GM18520 (cell line): ENCODE data around the gene GALC.

ENCODE experiments used
- ATAC-seq: cut with Tn5 transposase; IDR thresholded peaks from one replicate; pipeline ENCODE4 v1.9.1; 2021; ENCODE audit not compliant: unreplicated experiment

The GALC gene

DNA sequence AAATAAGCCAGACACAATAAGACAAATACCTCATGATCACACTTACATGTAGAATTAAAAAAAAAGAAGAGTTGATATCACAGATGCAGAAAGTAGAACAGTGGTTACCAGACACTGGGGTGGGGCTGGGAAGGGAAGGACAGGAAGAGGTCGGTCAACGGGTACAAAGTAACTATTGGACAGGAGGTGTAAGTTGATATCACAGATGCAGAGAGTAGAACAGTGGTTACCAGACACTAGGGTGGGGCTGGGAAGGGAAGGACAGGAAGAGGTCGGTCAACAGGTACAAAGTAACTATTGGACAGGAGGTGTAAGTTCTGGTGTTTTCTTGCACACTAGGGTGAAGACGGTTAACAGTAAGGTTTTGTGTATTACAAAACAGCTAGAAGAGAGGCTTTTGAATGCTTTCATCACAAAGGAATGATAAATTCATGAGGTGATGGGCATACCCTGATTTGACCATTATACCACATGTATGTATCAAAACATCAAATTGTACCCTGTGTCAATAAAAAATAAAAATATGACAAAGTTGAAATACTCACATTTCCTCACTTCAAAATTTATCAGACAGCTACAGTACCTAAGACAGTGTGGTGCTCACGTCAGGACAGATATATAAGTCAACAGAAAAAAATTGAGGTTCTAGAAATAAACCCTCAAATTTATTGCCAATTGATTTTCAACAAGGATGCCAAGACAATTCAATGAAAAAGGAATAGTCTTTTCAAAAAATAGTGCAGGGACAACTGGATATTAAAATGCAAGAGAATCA is 32.8 kb downstream of the GALC start:
- ATAC-seq: no peak

DNA sequence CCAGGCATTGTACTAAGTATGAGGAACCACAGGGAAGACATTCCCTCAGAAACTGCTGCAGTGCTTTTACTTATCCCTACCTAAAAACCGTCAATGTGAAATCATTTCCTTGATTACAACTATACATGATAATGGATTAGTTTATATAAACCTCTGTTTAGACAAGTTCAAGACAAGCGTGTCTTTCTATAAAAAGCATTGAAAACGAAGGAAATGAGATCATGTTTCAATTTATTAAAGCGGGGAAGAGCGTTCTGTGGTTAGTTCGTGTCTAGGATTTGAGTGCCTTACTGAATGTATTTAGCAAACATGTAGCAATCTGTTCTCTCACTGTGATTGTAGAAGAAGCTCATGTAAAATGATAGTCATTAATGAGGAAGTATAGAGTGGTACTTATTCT is 37.5 kb downstream of the GALC start:
- no peak for ATAC-seq

DNA sequence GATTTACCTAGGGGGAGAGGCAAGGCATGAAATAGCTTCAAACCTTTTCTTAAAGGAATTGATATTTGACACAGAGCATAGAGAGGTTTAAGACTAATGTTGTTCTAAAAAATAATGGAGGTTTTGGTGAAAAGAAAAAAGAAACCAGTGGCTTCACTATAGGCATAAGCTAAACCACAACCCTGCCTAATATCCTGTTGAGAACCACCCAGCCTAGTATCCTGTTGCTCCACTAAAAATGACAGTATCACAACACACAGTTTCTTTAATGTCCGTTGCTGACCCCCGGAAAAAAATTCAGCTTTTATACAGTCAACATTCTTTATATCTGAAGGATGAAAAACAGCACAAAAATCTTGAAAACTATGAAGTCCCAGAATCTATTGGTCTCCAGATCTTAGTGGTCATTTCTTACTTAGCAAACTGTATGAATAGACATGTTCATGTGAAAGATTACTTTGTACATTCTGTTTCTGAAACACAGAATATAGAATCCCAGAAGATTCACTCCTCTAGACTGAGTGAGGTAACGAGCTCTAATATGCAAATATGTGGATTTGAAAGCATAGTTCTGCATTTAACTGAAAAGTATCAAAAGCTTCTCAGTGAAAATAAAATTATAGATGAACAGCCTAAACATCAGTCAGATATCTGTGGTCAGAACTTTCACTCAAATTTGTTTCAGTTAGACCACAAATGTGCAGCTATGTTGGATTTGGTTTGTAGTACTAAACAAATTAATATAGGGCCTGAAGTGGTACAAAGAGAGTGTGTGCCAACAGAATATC is 40.5 kb downstream of the GALC start:
- peak; percentile 50 for ATAC-seq

DNA sequence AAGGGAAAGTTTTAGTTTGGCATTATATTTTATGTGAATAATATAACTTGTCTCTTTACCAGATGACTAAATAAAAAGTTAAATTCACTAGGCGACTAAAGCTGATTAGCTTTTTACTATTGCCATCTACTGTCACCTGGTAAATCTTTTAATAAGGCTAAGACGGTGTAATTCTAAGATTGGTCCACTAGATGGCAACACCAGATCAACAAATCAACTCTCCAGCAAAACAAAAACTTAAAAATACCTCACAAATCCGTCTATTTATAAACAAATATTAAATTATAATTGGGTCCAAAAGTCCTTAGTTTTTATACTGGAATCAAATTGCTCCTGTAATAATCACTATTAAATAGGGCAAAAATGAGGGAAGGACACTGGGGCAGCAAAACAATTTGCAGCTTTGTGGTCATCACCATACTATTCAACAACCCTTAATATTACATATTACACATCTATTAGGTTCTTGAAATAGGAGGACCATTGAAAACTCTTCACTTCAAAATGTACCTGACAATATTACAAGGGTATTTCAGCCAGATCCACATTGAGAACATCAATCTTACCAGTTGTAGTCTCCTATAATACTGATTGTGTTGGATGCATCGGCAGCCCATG is 47.9 kb downstream of the GALC start:
- ATAC-seq: no peak

DNA sequence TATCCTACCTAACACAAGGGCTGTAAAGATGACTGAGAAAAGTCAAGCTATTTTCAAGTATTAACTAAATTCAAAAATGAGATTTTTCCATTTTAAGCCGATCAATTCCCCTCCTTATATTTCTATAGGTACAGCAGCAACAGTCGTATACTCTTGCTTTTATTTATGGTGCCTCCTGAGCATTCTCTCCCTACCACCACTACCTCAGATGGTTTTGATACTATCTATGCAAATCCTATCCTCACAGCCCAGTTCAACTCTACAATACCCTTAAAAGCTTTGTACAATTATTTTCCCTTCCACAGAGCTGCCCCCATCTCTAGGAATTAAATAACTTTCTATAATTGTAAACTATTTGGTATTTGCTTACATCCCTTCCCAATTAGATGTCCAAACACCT is 52.1 kb downstream of the GALC start:
- ATAC-seq: no peak

DNA sequence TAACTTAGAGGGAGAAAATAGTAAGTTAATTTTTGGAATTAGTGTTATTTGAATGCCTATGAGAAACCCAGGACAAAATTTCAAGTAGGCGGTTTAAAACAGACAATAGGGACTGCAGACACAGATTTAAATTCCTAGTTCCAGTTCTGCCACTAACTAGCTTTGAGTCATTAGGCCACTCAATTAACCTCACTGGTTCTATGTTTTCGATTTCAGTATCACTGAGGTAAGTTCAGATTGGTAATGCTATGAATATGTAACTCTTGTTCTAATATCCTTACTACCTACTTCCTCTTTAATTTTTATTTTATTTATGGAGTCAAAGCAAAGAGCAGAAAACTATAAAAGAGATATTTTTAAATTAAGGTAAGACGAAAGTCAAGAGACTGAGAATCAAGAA is 52.6 kb downstream of the GALC start:
- ATAC-seq: peak; percentile 99

DNA sequence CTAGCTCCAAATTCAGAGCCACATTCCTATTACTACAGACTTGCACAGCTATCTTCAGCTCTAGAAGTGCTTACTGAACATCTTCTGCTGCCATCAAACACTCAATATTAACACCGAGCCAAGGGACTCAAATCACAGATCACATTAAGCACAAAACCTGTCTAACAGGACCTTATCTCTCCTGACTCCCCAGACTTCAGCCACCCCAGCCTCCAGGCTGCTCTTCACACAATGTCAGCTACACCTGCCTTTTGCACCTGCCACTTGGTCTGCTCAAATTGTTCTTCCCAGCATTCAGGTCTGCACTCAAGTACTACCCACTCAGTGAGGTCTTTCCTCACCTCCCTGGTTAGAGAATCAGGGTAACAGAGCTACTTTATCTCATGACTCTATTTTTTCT is 57.1 kb downstream of the GALC start:
- ATAC-seq: no peak

DNA sequence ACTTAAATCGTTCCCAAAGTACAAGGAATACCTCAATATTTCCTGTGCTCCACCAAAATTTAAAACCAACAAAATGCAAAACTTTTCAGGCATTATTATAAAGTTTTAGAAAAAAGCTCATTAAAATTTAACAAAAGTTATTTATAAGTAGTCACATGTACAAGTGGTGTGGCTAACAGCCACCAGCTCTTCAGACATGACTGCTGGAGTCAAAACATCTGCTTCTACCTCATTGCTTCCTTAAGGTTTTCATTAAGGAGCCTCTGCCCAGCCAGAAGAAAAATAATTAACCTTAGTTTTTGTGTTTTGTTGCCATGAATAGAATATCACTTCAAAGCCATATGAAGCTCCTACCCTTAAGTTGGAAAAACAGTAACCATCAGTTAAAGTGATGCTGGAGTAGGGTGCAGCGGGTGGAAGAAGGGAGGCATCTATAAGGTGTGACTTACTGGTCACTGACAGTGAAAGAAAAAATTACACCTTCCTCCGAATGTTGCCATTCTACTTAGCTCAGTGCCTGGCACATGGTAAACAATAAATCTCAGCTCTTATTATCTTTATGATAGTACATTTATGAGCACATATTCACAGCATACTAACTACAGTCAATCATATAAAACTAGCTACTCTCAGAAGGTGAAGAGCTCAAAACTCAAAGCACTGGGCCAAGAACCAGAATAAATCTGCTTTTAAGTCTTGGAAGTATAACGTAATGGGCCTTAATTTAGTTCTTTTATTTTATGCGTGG is 57.7 kb downstream of the GALC start:
- ATAC-seq: no peak

DNA sequence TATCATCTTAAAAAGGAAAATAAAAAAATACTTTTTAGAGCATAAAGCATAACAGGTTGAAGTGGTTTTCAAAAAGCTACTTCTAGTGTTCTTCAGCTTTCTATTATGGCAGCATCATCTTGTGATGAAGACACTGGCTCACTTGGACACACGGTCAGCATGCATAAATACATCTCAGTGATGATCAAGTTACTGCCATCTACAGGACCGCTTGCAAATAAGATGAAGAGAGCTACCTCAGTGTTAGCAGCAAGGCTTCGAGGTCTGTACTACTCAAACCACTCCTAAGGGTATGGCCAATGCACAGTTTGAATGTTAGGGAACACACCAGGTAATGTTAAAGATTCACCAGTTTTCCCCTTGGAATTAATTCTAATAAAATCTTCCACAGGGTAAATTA is 58.8 kb downstream of the GALC start:
- ATAC-seq: no peak

DNA sequence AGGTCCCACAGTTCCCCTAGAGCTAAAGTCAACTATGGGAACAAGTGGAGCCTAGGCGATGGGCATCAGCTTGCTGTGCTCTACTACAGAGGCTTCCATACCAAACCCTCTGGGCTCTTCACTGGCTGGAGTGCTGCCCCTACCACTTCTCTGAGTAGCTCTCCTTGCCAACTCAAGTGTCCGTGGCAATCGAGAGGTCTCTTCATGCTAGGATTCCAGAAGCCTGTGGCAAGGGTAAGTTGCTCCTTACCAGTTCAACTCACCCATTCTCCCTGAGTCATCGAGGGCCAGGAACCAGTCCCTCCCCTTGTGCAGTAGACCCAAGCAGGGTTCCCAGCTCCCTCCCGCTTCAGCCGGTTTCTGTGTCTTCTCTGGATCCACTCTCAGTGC is 76.1 kb downstream of the GALC start:
- ATAC-seq: no peak

DNA sequence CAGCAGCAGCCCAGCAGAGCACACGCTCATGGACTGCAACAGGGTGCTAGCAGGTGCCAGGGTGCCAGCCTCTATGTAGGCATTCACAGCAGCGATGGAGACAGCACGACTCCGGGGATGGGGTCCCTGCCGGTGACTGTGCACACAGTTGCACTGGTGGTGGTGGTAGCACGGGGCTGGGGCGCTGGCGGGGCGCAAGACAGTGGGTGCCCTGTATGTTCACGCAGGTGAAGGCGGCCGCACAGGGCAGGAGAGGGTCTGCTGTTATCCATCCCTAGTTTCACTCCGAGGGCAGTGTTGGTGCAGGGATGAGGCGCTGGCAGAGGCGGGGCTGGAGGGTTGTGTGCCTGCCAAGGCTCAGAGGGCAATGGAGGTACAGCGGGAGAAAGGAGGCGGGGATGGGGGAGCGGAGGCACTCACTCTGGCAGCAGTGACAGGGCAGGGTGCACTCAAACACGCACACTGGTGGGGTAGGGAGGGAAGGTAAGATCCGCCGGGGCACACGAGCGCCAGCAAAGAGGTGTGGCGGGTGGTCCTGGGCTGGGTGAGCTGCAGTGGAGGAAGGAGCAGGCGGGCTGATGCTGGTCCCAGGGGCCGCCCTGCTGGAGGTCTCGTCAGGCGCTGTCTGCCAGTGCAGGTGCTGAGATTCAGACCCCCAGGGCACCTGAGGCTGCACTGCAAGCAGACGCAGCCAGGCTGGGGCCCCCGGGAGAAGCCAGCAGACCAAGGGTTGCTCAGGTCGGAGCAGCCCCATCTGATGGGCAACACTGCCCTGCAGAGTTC is 76.7 kb downstream of the GALC start:
- ATAC-seq: no peak

DNA sequence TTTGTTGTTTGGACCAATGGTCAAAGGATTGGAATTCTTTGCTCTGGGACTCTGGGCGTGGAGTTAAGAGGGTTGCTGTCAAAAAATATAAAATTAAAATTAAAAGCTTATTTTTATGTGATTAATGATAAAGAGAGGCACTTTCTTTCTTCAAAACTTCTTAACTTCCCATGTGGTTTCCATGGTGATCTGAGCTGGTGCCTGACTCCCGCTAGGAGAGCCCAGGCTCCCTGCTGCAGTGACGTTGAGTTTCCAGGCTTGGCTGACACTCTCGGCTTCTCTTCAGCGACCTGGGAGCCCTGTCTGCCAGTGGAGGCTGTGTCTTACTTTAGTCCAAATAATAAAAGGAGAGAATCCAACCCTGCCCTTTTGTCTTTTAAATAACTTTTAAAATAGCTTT is 84.4 kb downstream of the GALC start:
- no peak for ATAC-seq

DNA sequence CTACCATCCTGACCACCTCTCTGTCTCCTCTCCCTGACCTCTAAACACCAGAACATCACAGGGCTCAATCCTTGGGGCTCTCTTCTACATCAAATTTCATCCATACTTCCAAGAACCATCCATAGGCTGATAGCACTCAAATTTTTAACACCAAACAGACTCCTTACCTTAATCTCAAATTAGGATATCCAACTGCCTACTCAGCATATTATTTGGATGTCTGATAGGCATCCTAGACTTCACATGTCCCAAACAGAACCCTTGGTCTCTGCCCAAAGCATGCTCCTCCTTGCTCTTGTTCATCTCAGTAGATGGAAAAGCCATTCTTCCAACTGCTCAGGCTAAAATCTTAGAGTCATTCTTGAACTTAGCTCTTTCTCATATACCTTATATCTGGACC is 91.3 kb downstream of the GALC start:
- ATAC-seq: no peak

DNA sequence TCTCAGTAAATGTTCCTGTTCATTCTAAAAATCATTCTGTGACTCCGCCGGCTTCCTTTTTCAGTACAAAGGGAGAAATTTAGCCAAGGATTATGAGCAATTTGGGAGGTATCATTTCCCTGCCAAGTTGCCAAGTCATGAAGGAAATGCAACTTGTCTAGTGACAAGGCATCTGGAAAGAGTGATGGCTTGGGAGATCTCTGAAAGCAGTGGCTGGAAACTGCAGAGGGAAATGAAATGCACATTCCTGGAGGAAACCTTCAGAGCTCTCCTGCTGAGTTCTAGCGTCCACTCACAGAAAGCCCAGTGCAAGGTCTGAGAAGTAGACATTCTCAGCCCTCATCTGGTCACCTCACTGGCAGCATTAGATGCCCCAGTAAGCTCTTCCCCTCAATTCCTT is 91.7 kb downstream of the GALC start:
- no peak for ATAC-seq

DNA sequence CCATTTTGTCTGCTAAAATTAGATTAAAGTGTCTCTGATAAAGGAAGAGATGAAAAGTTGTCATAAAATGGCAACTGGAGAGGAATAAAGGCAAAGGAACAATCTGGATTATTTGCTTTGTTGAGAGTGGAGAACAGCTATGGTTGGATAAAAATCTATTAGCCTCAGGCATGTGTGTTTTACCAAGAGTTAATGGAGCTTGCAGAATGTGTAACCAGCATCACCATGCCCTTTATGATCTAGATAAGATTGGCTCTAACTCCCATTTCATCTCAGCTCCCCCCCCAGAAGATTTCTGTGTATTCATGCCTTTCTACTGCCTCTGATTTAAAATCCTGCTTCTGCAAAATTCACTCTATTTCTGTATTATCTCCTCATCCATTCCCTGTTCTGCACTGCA is 93.8 kb downstream of the GALC start:
- ATAC-seq: no peak

DNA sequence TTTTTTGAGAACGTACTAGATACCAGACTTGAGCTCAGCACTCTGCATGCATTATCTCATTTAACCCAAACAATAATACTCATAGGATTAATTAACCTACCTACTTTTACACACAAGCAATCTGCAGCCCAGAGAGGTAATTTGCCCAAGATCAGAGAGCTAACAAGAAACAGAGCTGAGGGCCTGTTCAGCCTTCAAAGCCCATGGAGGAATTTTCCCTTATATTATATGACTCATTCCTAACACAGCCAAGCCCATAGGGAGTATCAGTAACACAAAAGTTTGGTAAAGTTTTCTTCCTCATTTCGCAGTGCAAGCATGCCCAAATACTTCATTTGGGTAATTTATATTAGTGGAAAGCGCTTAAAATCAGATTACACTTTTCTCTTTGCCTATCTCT is 94.7 kb downstream of the GALC start:
- no peak for ATAC-seq

DNA sequence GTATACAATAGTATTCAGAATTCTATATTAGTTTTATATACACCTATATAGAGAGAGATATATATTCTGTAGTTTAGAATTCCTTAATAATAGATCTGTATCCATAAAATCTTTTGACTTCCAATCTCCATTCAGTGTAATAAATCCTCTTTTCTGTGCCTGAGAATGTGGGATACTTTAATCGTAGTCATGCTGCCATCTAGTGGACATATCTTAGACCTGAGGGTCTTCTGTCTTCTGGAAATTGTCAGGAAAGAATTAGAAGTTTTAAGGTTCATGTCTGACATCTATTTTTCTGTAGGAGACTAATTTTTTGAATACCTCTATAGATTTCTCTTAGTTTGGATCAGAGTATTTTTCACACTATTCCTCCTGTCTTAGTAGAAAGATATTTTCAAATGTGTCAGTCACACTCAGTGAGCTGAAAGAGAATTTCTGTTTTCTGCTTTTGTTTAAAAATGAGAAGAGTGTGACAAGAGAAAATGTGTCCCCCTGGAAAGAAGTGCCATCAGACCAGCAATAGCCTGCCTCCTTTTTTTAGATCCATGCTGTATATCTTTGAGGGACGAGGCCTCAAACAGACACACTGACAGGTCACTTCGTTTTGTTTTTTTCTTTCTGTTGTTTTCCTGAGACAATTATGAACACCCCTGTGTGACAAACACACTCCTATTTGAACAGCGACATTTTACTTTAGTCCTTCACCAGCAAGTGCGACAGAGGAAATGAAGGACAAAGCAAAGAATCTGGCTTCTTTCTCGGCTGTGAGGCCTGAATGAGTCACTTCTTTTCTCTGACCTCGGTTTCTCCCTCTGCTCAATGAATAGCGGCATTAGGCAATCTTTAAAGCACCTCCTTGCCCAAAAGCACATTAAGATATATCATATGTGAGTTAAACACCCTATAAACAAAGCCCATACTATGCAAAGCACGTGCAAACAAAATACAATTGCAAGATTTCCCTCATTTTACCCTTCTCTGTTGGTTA is 96.3 kb downstream of the GALC start:
- no peak for ATAC-seq

DNA sequence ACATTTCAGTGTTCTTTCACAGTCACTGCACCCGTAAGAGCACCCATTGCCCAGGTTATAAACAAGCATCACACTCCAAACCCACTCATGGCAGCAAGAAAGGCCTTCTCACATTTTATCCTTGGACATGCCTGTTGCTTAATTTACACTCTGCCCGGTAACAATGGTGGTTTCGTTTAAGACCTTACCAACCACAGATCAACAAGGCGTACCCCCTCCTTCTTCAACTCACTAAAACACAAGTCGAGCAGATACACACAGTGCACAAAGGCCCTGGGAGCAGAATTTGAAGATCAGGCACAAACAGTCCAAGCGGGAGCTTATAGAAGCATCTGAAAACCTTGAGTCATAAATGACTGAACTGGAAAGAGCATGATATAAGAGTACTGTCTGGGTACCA is 98.1 kb downstream of the GALC start:
- no peak for ATAC-seq

DNA sequence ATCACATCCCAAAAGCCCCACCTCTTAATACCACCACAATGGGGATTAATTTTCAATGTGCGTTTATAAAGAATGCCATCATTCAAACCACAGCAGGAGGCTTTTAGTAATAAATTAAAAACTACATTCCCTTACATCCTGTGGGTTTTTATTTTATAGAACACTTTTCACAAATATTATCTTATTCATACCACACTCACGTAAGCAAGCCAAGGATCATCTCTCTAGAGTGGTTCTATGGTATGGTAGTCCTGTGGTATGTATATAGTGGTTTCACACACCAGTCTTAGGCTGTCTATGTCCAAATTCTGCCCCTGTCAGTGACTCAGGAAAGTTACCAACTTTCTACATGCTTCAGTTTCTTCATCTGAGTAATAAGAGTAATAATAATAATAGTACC is 100.2 kb downstream of the GALC start:
- no peak for ATAC-seq
